ENCODE data around the gene VAV2.

Gene VAV2

GRCh38 chr9:133861692-133862091 lies 130.4 kb downstream of the VAV2 start:
- H3K27ac ChIP-seq (ENCODE audit: low read depth, low read length, severe bottlenecking): no peak overlapping the region
- H3K9me3 ChIP-seq (ENCODE audit: control insufficient read depth, low read length): peaks cover 8% of the 10 kb centered on the region
- WGBS, 2 experiments (ENCODE audit: insufficient coverage in 2 of 2): 96 to 97% methylated on average over 5 of the region's 5 CpGs
- H3K4me3 ChIP-seq (ENCODE audit: extremely low read depth, insufficient read depth, low read length, poor library complexity, severe bottlenecking): no peak overlapping the region
- H3K36me3 ChIP-seq (ENCODE audit: control insufficient read depth, insufficient read depth, low read length): peaks cover 42% of the 10 kb centered on the region
- H3K4me1 ChIP-seq (ENCODE audit: control insufficient read depth, insufficient read depth, low read length, poor library complexity, severe bottlenecking): peaks cover 8% of the 10 kb centered on the region

GRCh38 chr9:133861086-133861485 lies 131.0 kb downstream of the VAV2 start:
- H3K4me1 ChIP-seq (ENCODE audit: control insufficient read depth, insufficient read depth, low read length, poor library complexity, severe bottlenecking): peaks cover 8% of the 10 kb centered on the region
- H3K36me3 ChIP-seq (ENCODE audit: control insufficient read depth, insufficient read depth, low read length): peaks cover 48% of the 10 kb centered on the region
- H3K4me3 ChIP-seq (ENCODE audit: extremely low read depth, insufficient read depth, low read length, poor library complexity, severe bottlenecking): no peak overlapping the region
- no peak overlapping the region for H3K27ac ChIP-seq (ENCODE audit: low read depth, low read length, severe bottlenecking)
- 72 to 78% methylated on average over 20 of the region's 20 CpGs for WGBS, 2 experiments (ENCODE audit: insufficient coverage in 2 of 2)
- H3K9me3 ChIP-seq (ENCODE audit: control insufficient read depth, low read length): peaks cover 7% of the 10 kb centered on the region

GRCh38 chr9:133858771-133859170 lies 133.4 kb downstream of the VAV2 start:
- Histone ChIP-seq H3K4me3 (ENCODE audit: extremely low read depth, insufficient read depth, low read length, poor library complexity, severe bottlenecking) (no peak overlapping the region), H3K9me3 (ENCODE audit: control insufficient read depth, low read length) (no peaks in the 10 kb centered on the region), H3K36me3 (ENCODE audit: control insufficient read depth, insufficient read depth, low read length) (peaks cover 47% of the 10 kb centered on the region), H3K27ac (ENCODE audit: low read depth, low read length, severe bottlenecking) (no peak overlapping the region), H3K4me1 (ENCODE audit: control insufficient read depth, insufficient read depth, low read length, poor library complexity, severe bottlenecking) (peaks cover 4% of the 10 kb centered on the region)
- WGBS, 2 experiments (ENCODE audit: insufficient coverage in 2 of 2): 96 to 97% methylated on average over 8 to 10 of the region's 11 CpGs

- WGBS, 2 experiments (ENCODE audit: insufficient coverage in 2 of 2): 96 to 97% methylated on average over 4 to 8 of the region's 9 CpGs
Measured at GRCh38 chr9:133857639-133858038, 134.5 kb downstream of the VAV2 start.

GRCh38 chr9:133856798-133857197 lies 135.3 kb downstream of the VAV2 start:
- 92 to 99% methylated on average over 9 to 12 of the region's 12 CpGs for WGBS, 2 experiments (ENCODE audit: insufficient coverage in 2 of 2)
- H3K9me3 ChIP-seq (ENCODE audit: control insufficient read depth, low read length): no peaks in the 10 kb centered on the region
- H3K27ac ChIP-seq (ENCODE audit: low read depth, low read length, severe bottlenecking): no peak overlapping the region
- no peak overlapping the region for H3K4me3 ChIP-seq (ENCODE audit: extremely low read depth, insufficient read depth, low read length, poor library complexity, severe bottlenecking)
- peaks cover 51% of the 10 kb centered on the region for H3K36me3 ChIP-seq (ENCODE audit: control insufficient read depth, insufficient read depth, low read length)
- H3K4me1 ChIP-seq (ENCODE audit: control insufficient read depth, insufficient read depth, low read length, poor library complexity, severe bottlenecking): no peaks in the 10 kb centered on the region

More at GRCh38 chr9:133857639-133858038, 134.5 kb downstream of the VAV2 start:
- H3K36me3 ChIP-seq (ENCODE audit: control insufficient read depth, insufficient read depth, low read length): peaks cover 47% of the 10 kb centered on the region
- no peak overlapping the region for H3K27ac ChIP-seq (ENCODE audit: low read depth, low read length, severe bottlenecking)
- H3K4me3 ChIP-seq (ENCODE audit: extremely low read depth, insufficient read depth, low read length, poor library complexity, severe bottlenecking): no peak overlapping the region
- H3K9me3 ChIP-seq (ENCODE audit: control insufficient read depth, low read length): no peaks in the 10 kb centered on the region
- no peaks in the 10 kb centered on the region for H3K4me1 ChIP-seq (ENCODE audit: control insufficient read depth, insufficient read depth, low read length, poor library complexity, severe bottlenecking)

- 94 to 97% methylated on average over 19 to 20 of the region's 20 CpGs for WGBS, 2 experiments (ENCODE audit: insufficient coverage in 2 of 2)
- H3K4me1 ChIP-seq (ENCODE audit: control insufficient read depth, insufficient read depth, low read length, poor library complexity, severe bottlenecking): no peaks in the 10 kb centered on the region
- H3K4me3 ChIP-seq (ENCODE audit: extremely low read depth, insufficient read depth, low read length, poor library complexity, severe bottlenecking): no peak overlapping the region
- H3K27ac ChIP-seq (ENCODE audit: low read depth, low read length, severe bottlenecking): no peak overlapping the region
- peaks cover 47% of the 10 kb centered on the region for H3K36me3 ChIP-seq (ENCODE audit: control insufficient read depth, insufficient read depth, low read length)
- H3K9me3 ChIP-seq (ENCODE audit: control insufficient read depth, low read length): no peaks in the 10 kb centered on the region
Measured at GRCh38 chr9:133855802-133856521, 136.2 kb downstream of the VAV2 start.

GRCh38 chr9:133855371-133855770 lies 136.8 kb downstream of the VAV2 start:
- no peaks in the 10 kb centered on the region for H3K9me3 ChIP-seq (ENCODE audit: control insufficient read depth, low read length)
- no peak overlapping the region for H3K27ac ChIP-seq (ENCODE audit: low read depth, low read length, severe bottlenecking)
- H3K4me1 ChIP-seq (ENCODE audit: control insufficient read depth, insufficient read depth, low read length, poor library complexity, severe bottlenecking): no peaks in the 10 kb centered on the region
- H3K36me3 ChIP-seq (ENCODE audit: control insufficient read depth, insufficient read depth, low read length): peaks cover 41% of the 10 kb centered on the region
- H3K4me3 ChIP-seq (ENCODE audit: extremely low read depth, insufficient read depth, low read length, poor library complexity, severe bottlenecking): no peak overlapping the region
- 90 to 95% methylated on average over 14 to 15 of the region's 15 CpGs for WGBS, 2 experiments (ENCODE audit: insufficient coverage in 2 of 2)

GRCh38 chr9:133854765-133855164 lies 137.4 kb downstream of the VAV2 start:
- H3K27ac ChIP-seq (ENCODE audit: low read depth, low read length, severe bottlenecking): no peak overlapping the region

GRCh38 chr9:133854048-133854447 lies 138.1 kb downstream of the VAV2 start:
- H3K9me3 ChIP-seq (ENCODE audit: control insufficient read depth, low read length): no peaks in the 10 kb centered on the region
- no peak overlapping the region for H3K4me3 ChIP-seq (ENCODE audit: extremely low read depth, insufficient read depth, low read length, poor library complexity, severe bottlenecking)
- H3K36me3 ChIP-seq (ENCODE audit: control insufficient read depth, insufficient read depth, low read length): peaks cover 39% of the 10 kb centered on the region
- H3K27ac ChIP-seq (ENCODE audit: low read depth, low read length, severe bottlenecking): no peak overlapping the region
- WGBS, 2 experiments (ENCODE audit: insufficient coverage in 2 of 2): 96 to 97% methylated on average over 4 to 5 of the region's 6 CpGs
- no peaks in the 10 kb centered on the region for H3K4me1 ChIP-seq (ENCODE audit: control insufficient read depth, insufficient read depth, low read length, poor library complexity, severe bottlenecking)

More at GRCh38 chr9:133854765-133855164, 137.4 kb downstream of the VAV2 start:
- Histone ChIP-seq H3K4me1 (ENCODE audit: control insufficient read depth, insufficient read depth, low read length, poor library complexity, severe bottlenecking) (no peaks in the 10 kb centered on the region), H3K4me3 (ENCODE audit: extremely low read depth, insufficient read depth, low read length, poor library complexity, severe bottlenecking) (no peak overlapping the region), H3K9me3 (ENCODE audit: control insufficient read depth, low read length) (no peaks in the 10 kb centered on the region), H3K36me3 (ENCODE audit: control insufficient read depth, insufficient read depth, low read length) (peaks cover 40% of the 10 kb centered on the region)
- 75 to 83% methylated on average over 1 to 2 of the region's 4 CpGs for WGBS, 2 experiments (ENCODE audit: insufficient coverage in 2 of 2)

- Histone ChIP-seq H3K4me3 (ENCODE audit: extremely low read depth, insufficient read depth, low read length, poor library complexity, severe bottlenecking) (no peak overlapping the region), H3K4me1 (ENCODE audit: control insufficient read depth, insufficient read depth, low read length, poor library complexity, severe bottlenecking) (no peaks in the 10 kb centered on the region), H3K9me3 (ENCODE audit: control insufficient read depth, low read length) (no peaks in the 10 kb centered on the region), H3K36me3 (ENCODE audit: control insufficient read depth, insufficient read depth, low read length) (peaks cover 39% of the 10 kb centered on the region), H3K27ac (ENCODE audit: low read depth, low read length, severe bottlenecking) (no peak overlapping the region)
- WGBS, 2 experiments (ENCODE audit: insufficient coverage in 2 of 2): 94% methylated on average over 4 to 7 of the region's 7 CpGs
Measured at GRCh38 chr9:133853331-133853730, 138.8 kb downstream of the VAV2 start.

- no peak overlapping the region for H3K27ac ChIP-seq (ENCODE audit: low read depth, low read length, severe bottlenecking)
- no peaks in the 10 kb centered on the region for H3K9me3 ChIP-seq (ENCODE audit: control insufficient read depth, low read length)
- H3K4me1 ChIP-seq (ENCODE audit: control insufficient read depth, insufficient read depth, low read length, poor library complexity, severe bottlenecking): no peaks in the 10 kb centered on the region
- peaks cover 31% of the 10 kb centered on the region for H3K36me3 ChIP-seq (ENCODE audit: control insufficient read depth, insufficient read depth, low read length)
- WGBS, 2 experiments (ENCODE audit: insufficient coverage in 2 of 2): 85 to 90% methylated on average over 6 of the region's 6 CpGs
- H3K4me3 ChIP-seq (ENCODE audit: extremely low read depth, insufficient read depth, low read length, poor library complexity, severe bottlenecking): no peak overlapping the region
Measured at GRCh38 chr9:133852431-133852830, 139.7 kb downstream of the VAV2 start.

Measured in mesodermal cell (in vitro differentiated cells).